Astrocyte (in vitro differentiated cells and primary cell): ENCODE measurements around the gene UNC5C. TPM values are rescaled to one million over a fixed set of nuclear protein-coding genes. Genes with fewer than 3 reads are reported as not detected.
A peak's percentile ranks its signal among the peaks of the same experiment; 100 is the strongest.

Experiments used
- DNase-seq: peaks from one replicate; pipeline ENCODE4 v3.0.0-alpha.2; 2010; ENCODE audit warnings: low read depth
- FAIRE-seq: peaks from 2 replicates; lab custom pipeline; 2011; peaks lifted over from hg19 to GRCh38; lab: Jason Lieb, UNC
- H2AFZ ChIP-seq: 2 replicates; pipeline ENCODE4 v1.6.0; 2012; ENCODE audit warnings: low read depth, low read length, inconsistent platforms
- H3K27ac ChIP-seq: 2 replicates; pipeline ENCODE4 v1.5.1; 2011; ENCODE audit warnings: low read depth, low read length, inconsistent platforms
- H3K27me3 ChIP-seq: 2 replicates; pipeline ENCODE4 v1.6.0; 2011; ENCODE audit warnings: low read length, inconsistent platforms; ENCODE audit not compliant: insufficient read depth
- H3K36me3 ChIP-seq: 2 replicates; pipeline ENCODE4 v1.5.1; 2011; ENCODE audit warnings: low read length, inconsistent platforms; ENCODE audit not compliant: insufficient read depth
- H3K4me1 ChIP-seq: 2 replicates; pipeline ENCODE4 v1.5.1; 2011; ENCODE audit warnings: low read length, inconsistent platforms; ENCODE audit not compliant: insufficient read depth
- H3K4me2 ChIP-seq: 2 replicates; pipeline ENCODE4 v1.6.0; 2012; ENCODE audit warnings: low read length, inconsistent platforms
- H3K4me3 ChIP-seq: 2 replicates; pipeline ENCODE4 v1.5.1; 2011; ENCODE audit warnings: low read depth, mild to moderate bottlenecking, low read length, inconsistent platforms; ENCODE audit not compliant: insufficient read depth
- H3K79me2 ChIP-seq: 2 replicates; pipeline ENCODE4 v1.6.0; 2012; ENCODE audit warnings: mild to moderate bottlenecking, low read length, inconsistent platforms; ENCODE audit not compliant: insufficient read depth
- H3K9ac ChIP-seq: 2 replicates; pipeline ENCODE4 v1.6.0; 2012; ENCODE audit warnings: mild to moderate bottlenecking, low read length, inconsistent platforms
- H3K9me3 ChIP-seq: 2 replicates; pipeline ENCODE4 v1.5.1; 2012; ENCODE audit warnings: low read depth, mild to moderate bottlenecking, low read length, inconsistent platforms; ENCODE audit not compliant: insufficient read depth
- H4K20me1 ChIP-seq: 2 replicates; pipeline ENCODE4 v1.6.0; 2012; ENCODE audit warnings: low read length, inconsistent platforms; ENCODE audit not compliant: insufficient read depth
- H3K27ac Mint-ChIP-seq: one replicate; pipeline ENCODE4 v1.8.0; 2021; ENCODE audit warnings: mild to moderate bottlenecking, mixed read lengths; ENCODE audit not compliant: unreplicated experiment
- H3K27me3 Mint-ChIP-seq: one replicate; pipeline ENCODE4 v1.8.0; 2021; ENCODE audit warnings: low read depth, mixed read lengths; ENCODE audit not compliant: unreplicated experiment
- H3K36me3 Mint-ChIP-seq: one replicate; pipeline ENCODE4 v1.8.0; 2021; ENCODE audit warnings: low read depth, mixed read lengths; ENCODE audit not compliant: unreplicated experiment
- H3K4me1 Mint-ChIP-seq: one replicate; pipeline ENCODE4 v1.8.0; 2021; ENCODE audit warnings: low read depth, mixed read lengths; ENCODE audit not compliant: unreplicated experiment
- H3K4me3 Mint-ChIP-seq: one replicate; pipeline ENCODE4 v1.8.0; 2021; ENCODE audit warnings: mild to moderate bottlenecking, moderate library complexity, mixed read lengths; ENCODE audit not compliant: unreplicated experiment
- H3K9me3 Mint-ChIP-seq: one replicate; pipeline ENCODE4 v1.8.0; 2021; ENCODE audit warnings: mild to moderate bottlenecking, mixed read lengths; ENCODE audit not compliant: unreplicated experiment
- CTCF ChIP-seq: IDR thresholded peaks from 2 replicates; pipeline ENCODE4 v1.5.1; 2011; ENCODE audit warnings: low read depth, mild to moderate bottlenecking, inconsistent platforms, low read length, moderate library complexity; ENCODE audit not compliant: insufficient read depth
- EZH2 ChIP-seq: IDR thresholded peaks from 2 replicates; pipeline ENCODE4 v1.6.1; 2012; ENCODE audit warnings: mild to moderate bottlenecking, low read length, inconsistent platforms; ENCODE audit not compliant: insufficient read depth
- total RNA-seq: library from RNA; stranded (reverse); gene quantifications from 2 replicates; pipeline ENCODE4 v1.2.1, GENCODE V29; 2021

Gene UNC5C
- total RNA-seq, 1 donor from 2014 or later, result 3.1 TPM

- no peak for TF ChIP-seq CTCF
- no peak for TF ChIP-seq EZH2
- Histone ChIP-seq H3K4me1 (no peaks in the 10 kb centered on the region), H3K4me2 (no peak overlapping the region), H3K27ac (no peak overlapping the region), H3K9me3 (no peaks in the 10 kb centered on the region), H3K36me3 (no peaks in the 10 kb centered on the region), H3K79me2 (no peaks in the 10 kb centered on the region), H3K4me3 (no peak overlapping the region), H3K9ac (no peak overlapping the region), H2AFZ (peak overlapping the region; percentile 16), H4K20me1 (no peaks in the 10 kb centered on the region), H3K27me3 (no peaks in the 10 kb centered on the region)
- H3K4me3 Mint-ChIP-seq, result no peak overlapping the region
- no peaks in the 10 kb centered on the region for H3K27me3 Mint-ChIP-seq
- FAIRE-seq (no peak), DNase-seq (no peak)
- H3K36me3 Mint-ChIP-seq, result no peaks in the 10 kb centered on the region
- H3K4me1 Mint-ChIP-seq, result peaks cover 8% of the 10 kb centered on the region
- H3K9me3 Mint-ChIP-seq, result no peaks in the 10 kb centered on the region
- H3K27ac Mint-ChIP-seq, result no peak overlapping the region
Measured at GRCh38 chr4:95426455-95426854, 122.3 kb downstream of the UNC5C start.

- H3K4me1 ChIP-seq, result no peaks in the 10 kb centered on the region
- H3K36me3 Mint-ChIP-seq, result no peaks in the 10 kb centered on the region
- no peak overlapping the region for H3K4me2 ChIP-seq
- H3K27me3 Mint-ChIP-seq, result no peaks in the 10 kb centered on the region
- TF ChIP-seq EZH2 (no peak), CTCF (no peak)
- no peak overlapping the region for H2AFZ ChIP-seq
- no peaks in the 10 kb centered on the region for H3K9me3 ChIP-seq
- no peaks in the 10 kb centered on the region for H3K9me3 Mint-ChIP-seq
- no peak overlapping the region for H3K4me3 ChIP-seq
- H3K27ac Mint-ChIP-seq, result no peak overlapping the region
- DNase-seq (no peak), FAIRE-seq (no peak)
- H4K20me1 ChIP-seq, result no peaks in the 10 kb centered on the region
- H3K27ac ChIP-seq, result no peak overlapping the region
- H3K79me2 ChIP-seq, result no peaks in the 10 kb centered on the region
- H3K9ac ChIP-seq, result no peak overlapping the region
- no peaks in the 10 kb centered on the region for H3K36me3 ChIP-seq
- no peaks in the 10 kb centered on the region for H3K4me1 Mint-ChIP-seq
- H3K4me3 Mint-ChIP-seq, result no peak overlapping the region
- no peaks in the 10 kb centered on the region for H3K27me3 ChIP-seq
Measured at GRCh38 chr4:95422436-95422835, 126.3 kb downstream of the UNC5C start.

- no peaks in the 10 kb centered on the region for H3K4me1 Mint-ChIP-seq
- no peaks in the 10 kb centered on the region for H4K20me1 ChIP-seq
Measured at GRCh38 chr4:95421869-95422268, 126.9 kb downstream of the UNC5C start.

More at GRCh38 chr4:95421869-95422268, 126.9 kb downstream of the UNC5C start:
- Histone ChIP-seq H3K4me1 (no peaks in the 10 kb centered on the region), H2AFZ (no peak overlapping the region), H3K36me3 (no peaks in the 10 kb centered on the region), H3K9ac (no peak overlapping the region), H3K4me3 (no peak overlapping the region), H3K9me3 (no peaks in the 10 kb centered on the region), H3K79me2 (no peaks in the 10 kb centered on the region), H3K27me3 (no peaks in the 10 kb centered on the region), H3K27ac (no peak overlapping the region), H3K4me2 (no peak overlapping the region)
- TF ChIP-seq EZH2 (no peak), CTCF (no peak)
- H3K27me3 Mint-ChIP-seq, result no peaks in the 10 kb centered on the region
- no peak overlapping the region for H3K27ac Mint-ChIP-seq
- H3K4me3 Mint-ChIP-seq, result no peak overlapping the region
- no peaks in the 10 kb centered on the region for H3K9me3 Mint-ChIP-seq
- DNase-seq, result no peak
- H3K36me3 Mint-ChIP-seq, result no peaks in the 10 kb centered on the region
- no peak for FAIRE-seq
